Cardiac fibroblast (primary cell): ENCODE results near the gene HMGXB3.
A peak's percentile ranks its signal among the peaks of the same experiment; 100 is the strongest.

ENCODE experiments used
- DNase-seq, 2 donors: peaks; one replicate each; pipeline versions ENCODE4 v3.0.0 to v3.0.0-alpha.2; 2010; ENCODE audit warnings: low read depth in 2 of 2
- H3K4me3 ChIP-seq, 2 donors: replicated peaks in 1 of 2; 1 replicate in 1 of 2; 2 replicates in 1 of 2; pipeline ENCODE4 v1.5.1; 2011; ENCODE audit warnings: low read depth in 2 of 2, low read length in 2 of 2, mild to moderate bottlenecking in 2 of 2, moderate library complexity in 1 of 2
- TF ChIP-seq, protein P1 (sequence below): IDR thresholded peaks from one replicate; pipeline ENCODE4 v1.5.1; 2011; ENCODE audit warnings: low read depth, mild to moderate bottlenecking, low read length, inconsistent platforms

Gene HMGXB3

DNA sequence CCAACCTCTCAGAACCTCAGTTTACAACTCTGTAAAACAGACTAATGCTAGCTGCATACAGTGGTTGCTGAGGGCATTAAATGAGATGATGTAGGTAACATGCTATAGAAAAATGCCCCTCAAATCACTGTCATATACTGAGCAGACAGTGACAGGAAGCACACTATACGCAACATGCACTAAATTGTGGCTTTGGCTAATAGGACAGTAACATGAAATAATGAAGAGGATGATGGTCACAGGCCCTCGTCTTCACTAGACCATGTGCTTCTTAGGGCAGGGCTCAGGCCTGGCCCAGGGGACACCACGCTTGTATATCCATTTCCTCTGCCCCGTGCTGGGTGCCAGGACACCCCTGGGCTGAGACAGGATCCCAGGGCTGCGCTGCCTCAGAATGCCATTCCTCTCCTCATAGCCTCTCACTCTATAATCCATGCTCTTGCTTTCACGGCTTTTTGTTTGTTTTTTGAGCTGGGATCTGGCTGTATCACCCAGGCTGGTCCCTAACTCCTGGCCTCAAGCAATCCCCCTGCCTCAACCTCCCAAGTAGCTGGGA, 66.9 kb downstream of the HMGXB3 start:
- TF ChIP-seq, protein P1, sequence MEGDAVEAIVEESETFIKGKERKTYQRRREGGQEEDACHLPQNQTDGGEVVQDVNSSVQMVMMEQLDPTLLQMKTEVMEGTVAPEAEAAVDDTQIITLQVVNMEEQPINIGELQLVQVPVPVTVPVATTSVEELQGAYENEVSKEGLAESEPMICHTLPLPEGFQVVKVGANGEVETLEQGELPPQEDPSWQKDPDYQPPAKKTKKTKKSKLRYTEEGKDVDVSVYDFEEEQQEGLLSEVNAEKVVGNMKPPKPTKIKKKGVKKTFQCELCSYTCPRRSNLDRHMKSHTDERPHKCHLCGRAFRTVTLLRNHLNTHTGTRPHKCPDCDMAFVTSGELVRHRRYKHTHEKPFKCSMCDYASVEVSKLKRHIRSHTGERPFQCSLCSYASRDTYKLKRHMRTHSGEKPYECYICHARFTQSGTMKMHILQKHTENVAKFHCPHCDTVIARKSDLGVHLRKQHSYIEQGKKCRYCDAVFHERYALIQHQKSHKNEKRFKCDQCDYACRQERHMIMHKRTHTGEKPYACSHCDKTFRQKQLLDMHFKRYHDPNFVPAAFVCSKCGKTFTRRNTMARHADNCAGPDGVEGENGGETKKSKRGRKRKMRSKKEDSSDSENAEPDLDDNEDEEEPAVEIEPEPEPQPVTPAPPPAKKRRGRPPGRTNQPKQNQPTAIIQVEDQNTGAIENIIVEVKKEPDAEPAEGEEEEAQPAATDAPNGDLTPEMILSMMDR, result no peak
- H3K4me3 ChIP-seq, result no peak overlapping the region
- DNase-seq, result no peak

DNA sequence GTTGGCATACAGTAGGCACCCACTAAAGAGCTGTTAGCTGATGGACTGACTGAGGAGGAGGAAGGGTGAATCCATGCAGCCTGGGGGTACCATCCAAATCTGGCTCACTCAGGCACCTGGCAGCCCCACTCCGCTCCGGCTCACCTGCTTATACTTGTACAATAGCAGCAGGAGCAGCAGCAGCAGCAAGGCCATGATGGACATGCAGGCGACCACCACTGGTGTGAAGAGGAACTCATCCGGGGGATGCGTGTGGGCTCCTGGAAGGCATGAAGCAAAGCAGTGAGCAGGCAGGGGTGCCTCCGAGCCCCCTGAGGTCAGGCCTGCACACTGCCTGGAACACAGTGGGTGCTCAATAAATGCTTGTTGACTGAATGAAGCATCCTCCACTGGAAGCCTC, 67.5 kb downstream of the HMGXB3 start:
- TF ChIP-seq, protein P1, result no peak
- DNase-seq, result no peak
- no peak overlapping the region for H3K4me3 ChIP-seq

DNA sequence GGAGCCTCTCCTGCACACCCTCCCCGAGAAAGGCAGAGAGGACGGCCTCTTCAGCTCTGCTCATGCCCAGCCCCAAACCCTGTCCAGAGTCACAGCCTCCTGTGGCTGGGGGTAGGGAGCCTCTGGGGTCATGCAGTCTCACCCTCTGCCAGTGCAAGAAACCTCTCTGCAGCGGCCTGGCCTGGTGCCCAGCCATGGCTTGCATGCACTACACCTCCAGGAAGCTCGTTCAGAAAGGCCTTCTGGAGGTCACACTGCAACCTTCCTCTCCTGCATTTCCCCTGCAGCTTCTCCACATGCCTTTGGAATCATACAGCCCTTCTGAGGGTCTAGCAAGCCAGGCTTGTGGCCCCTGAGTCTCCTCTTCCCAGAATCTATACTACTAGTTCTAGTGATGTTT, 67.9 kb downstream of the HMGXB3 start:
- no peak overlapping the region for H3K4me3 ChIP-seq
- peak; percentile 20 to 26 for DNase-seq
- TF ChIP-seq, protein P1, result no peak

DNA sequence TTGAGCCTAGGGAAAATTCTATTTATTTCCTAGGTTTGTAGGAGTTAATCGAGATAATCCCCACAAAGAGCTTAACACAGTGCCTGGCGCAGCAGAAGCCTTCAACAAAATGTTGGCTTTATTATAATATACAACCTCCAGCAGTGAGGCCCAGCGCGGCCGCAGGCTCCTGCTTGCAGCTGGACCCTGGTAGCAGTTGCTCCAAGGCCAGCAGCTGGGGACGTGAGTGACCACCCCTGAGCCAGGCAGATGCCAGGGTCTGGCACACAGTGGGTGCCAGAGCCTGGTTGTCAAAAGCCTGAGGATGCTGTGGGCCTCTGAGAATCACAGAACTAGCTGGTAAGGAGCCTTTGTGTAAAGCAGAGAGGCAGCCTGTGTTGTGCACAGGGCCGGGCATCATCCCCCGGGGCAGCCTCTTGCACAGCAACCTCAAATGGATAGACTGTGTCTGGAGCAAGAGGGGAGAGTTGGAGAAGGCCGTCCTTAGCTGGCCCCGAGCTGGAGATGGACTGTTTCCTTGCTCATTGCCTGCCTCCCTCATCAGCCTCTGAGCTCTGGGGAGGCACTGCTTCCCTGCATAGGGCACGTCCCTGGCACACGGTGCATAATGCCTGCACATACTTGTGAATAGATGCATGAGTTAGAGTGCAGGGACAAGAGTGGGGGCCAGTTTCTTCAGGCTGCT, 68.6 kb downstream of the HMGXB3 start:
- H3K4me3 ChIP-seq, result no peak overlapping the region
- DNase-seq, result no peak
- TF ChIP-seq, protein P1, result no peak

DNA sequence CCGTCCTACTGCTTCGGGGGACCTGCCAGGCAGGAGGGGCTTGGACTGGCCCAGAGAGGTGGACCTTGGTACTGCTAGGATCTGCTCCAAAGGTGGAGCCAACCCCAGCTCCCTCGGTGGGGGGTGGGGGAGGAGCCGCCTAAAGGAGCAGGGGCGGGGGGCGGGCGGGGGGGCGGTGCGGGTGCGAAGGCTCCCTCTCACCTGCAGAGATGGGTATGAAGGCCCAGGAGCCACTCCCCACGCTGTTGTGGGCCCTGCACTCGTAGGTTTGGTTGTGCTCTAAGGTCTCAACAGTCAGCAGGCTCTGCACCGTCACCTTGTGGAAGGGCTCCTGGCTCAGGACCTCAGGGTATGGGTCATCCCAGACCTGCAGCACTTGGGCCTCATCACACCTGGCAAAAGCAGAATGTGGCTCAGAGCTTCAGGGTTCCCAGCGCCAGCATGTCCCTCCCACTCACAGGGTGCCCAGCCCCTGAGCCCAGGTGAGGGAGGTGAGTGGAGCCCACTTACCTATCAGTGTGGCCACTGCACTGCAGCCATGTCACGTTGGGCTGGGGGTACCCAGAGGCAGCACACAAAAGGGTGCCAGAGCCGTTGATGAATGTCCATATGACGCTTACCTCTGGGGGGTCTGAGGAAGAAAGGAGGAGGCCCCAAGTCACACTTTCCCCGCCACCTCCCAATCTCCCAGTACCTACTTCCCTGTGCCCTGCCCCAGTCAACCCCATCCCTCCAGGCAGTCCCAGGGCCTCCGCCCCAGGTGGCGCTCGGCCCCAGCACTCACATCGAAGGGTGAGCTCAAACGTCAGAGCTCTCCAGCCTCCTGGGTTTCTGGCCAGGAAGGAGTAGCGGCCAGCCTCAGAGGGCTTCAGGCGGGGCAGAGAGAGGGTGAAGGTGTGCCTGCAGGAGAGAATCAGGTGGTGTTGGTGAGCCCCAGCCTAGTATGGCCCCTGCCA, 69.4 kb downstream of the HMGXB3 start:
- TF ChIP-seq, protein P1, result no peak
- DNase-seq, result no peak
- no peak overlapping the region for H3K4me3 ChIP-seq

DNA sequence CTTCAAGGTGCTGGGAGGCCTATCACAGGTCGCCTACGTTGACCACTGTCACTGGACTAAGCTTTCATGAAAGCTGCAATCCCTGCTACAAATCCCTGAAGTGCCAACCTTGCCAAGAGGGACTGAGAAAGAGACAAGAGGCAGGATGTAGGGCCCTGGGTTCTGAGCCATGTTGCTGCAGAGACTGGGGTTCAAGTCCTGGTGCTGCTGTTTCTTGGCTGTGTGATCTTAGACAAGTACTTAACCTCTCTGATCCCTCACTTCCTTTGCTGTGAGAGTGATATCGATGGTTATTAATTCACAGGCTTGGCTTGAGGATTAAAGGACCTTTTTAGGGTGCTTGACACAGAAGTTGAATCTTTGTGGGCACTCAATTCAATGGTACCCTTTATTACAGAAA, 70.3 kb downstream of the HMGXB3 start:
- no peak for DNase-seq
- no peak overlapping the region for H3K4me3 ChIP-seq
- TF ChIP-seq, protein P1, result no peak
